BLaER1 (cell line): ENCODE results near the gene UCK1.

Experiments used
- H3K27ac ChIP-seq: shearing (Covaris generic); formaldehyde crosslinking; 2 replicates; pipeline ENCODE4 v1.8.1; 2022
- H3K27me3 ChIP-seq: shearing (Covaris generic); formaldehyde crosslinking; 2 replicates; pipeline ENCODE4 v1.8.1; 2022
- H3K36me3 ChIP-seq: shearing (Covaris generic); formaldehyde crosslinking; 2 replicates; pipeline ENCODE4 v1.8.1; 2022
- H3K4me1 ChIP-seq: shearing (Covaris generic); formaldehyde crosslinking; 2 replicates; pipeline ENCODE4 v1.8.1; 2022
- H3K4me2 ChIP-seq: shearing (Covaris generic); formaldehyde crosslinking; 2 replicates; pipeline ENCODE4 v1.8.1; 2022
- H3K4me3 ChIP-seq: shearing (Covaris generic); formaldehyde crosslinking; 2 replicates; pipeline ENCODE4 v1.8.1; 2022
- H3K9ac ChIP-seq: shearing (Covaris generic); formaldehyde crosslinking; 2 replicates; pipeline ENCODE4 v1.8.1; 2022
- H3K9me3 ChIP-seq: shearing (Covaris generic); formaldehyde crosslinking; 2 replicates; pipeline ENCODE4 v1.8.1; 2022
- H4K20me1 ChIP-seq: shearing (Covaris generic); formaldehyde crosslinking; 2 replicates; pipeline ENCODE4 v1.8.1; 2022
- Cebpa-rat ChIP-seq: shearing (Covaris generic); IDR thresholded peaks from 2 replicates; pipeline ENCODE4 v1.8.1; 2022

UCK1 gene

GRCh38 chr9:131524665-131525315 is 6.3 kb downstream of the UCK1 start:
- no peaks in the 10 kb centered on the region for H3K9me3 ChIP-seq
- TF ChIP-seq Cebpa-rat, result no peak
- peak overlapping the region; percentile 48 for H3K9ac ChIP-seq
- peaks cover 39% of the 10 kb centered on the region for H3K4me1 ChIP-seq
- H3K4me2 ChIP-seq, result peak overlapping the region; percentile 62
- no peak overlapping the region for H3K4me3 ChIP-seq
- H3K27ac ChIP-seq, result peak overlapping the region; percentile 47
- peaks cover 53% of the 10 kb centered on the region for H4K20me1 ChIP-seq
- H3K36me3 ChIP-seq, result peaks cover 100% of the 10 kb centered on the region
- no peaks in the 10 kb centered on the region for H3K27me3 ChIP-seq

- Histone ChIP-seq H3K4me2 (peak overlapping the region; percentile 62), H3K4me1 (peaks cover 32% of the 10 kb centered on the region), H3K9ac (peak overlapping the region; percentile 48; the same call in 1 of the 2 replicates), H3K4me3 (no peak overlapping the region), H3K36me3 (peaks cover 100% of the 10 kb centered on the region), H4K20me1 (peaks cover 46% of the 10 kb centered on the region), H3K9me3 (no peaks in the 10 kb centered on the region), H3K27me3 (no peaks in the 10 kb centered on the region), H3K27ac (peak overlapping the region; percentile 47)
- TF ChIP-seq Cebpa-rat, result no peak
Measured at GRCh38 chr9:131523451-131524435, 7.3 kb downstream of the UCK1 start.

- no peak for TF ChIP-seq Cebpa-rat
- Histone ChIP-seq H3K27me3 (no peaks in the 10 kb centered on the region), H3K9ac (peak overlapping the region; percentile 48; the same call in 1 of the 2 replicates), H3K4me1 (peaks cover 32% of the 10 kb centered on the region), H3K9me3 (no peaks in the 10 kb centered on the region), H4K20me1 (peaks cover 39% of the 10 kb centered on the region), H3K4me2 (no peak overlapping the region), H3K4me3 (no peak overlapping the region), H3K36me3 (peaks cover 100% of the 10 kb centered on the region), H3K27ac (no peak overlapping the region)
Measured at GRCh38 chr9:131523086-131523388, 8.0 kb downstream of the UCK1 start.

GRCh38 chr9:131522257-131523085 is 8.6 kb downstream of the UCK1 start:
- Histone ChIP-seq H3K36me3 (peaks cover 100% of the 10 kb centered on the region), H3K4me3 (no peak overlapping the region), H3K27me3 (no peaks in the 10 kb centered on the region), H3K9ac (no peak overlapping the region), H4K20me1 (peaks cover 39% of the 10 kb centered on the region), H3K27ac (no peak overlapping the region), H3K4me2 (no peak overlapping the region), H3K9me3 (no peaks in the 10 kb centered on the region), H3K4me1 (peaks cover 32% of the 10 kb centered on the region)
- no peak for TF ChIP-seq Cebpa-rat

DNA sequence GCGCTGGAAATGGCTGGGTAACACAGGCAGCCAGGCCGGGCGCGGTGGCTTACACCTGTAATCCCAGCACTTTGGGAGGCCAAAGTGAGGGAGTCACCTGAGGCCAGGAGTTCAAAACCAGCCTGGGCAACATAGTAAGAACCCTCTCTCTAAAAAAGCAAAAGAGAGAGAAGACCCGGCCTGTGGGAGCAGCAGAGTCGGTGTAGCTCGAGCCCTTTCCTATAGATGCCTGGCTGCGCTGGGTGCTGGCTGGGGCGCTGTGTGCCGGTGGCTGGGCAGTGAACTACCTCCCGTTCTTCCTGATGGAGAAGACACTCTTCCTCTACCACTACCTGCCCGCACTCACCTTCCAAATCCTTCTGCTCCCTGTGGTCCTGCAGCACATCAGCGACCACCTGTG is 9.2 kb downstream of the UCK1 start:
- no peaks in the 10 kb centered on the region for H3K9me3 ChIP-seq
- peaks cover 39% of the 10 kb centered on the region for H4K20me1 ChIP-seq
- no peak for TF ChIP-seq Cebpa-rat
- H3K36me3 ChIP-seq, result peaks cover 100% of the 10 kb centered on the region
- H3K4me2 ChIP-seq, result no peak overlapping the region
- H3K27me3 ChIP-seq, result no peaks in the 10 kb centered on the region
- H3K9ac ChIP-seq, result no peak overlapping the region
- no peak overlapping the region for H3K4me3 ChIP-seq
- H3K27ac ChIP-seq, result no peak overlapping the region
- H3K4me1 ChIP-seq, result peaks cover 32% of the 10 kb centered on the region

- peaks cover 100% of the 10 kb centered on the region for H3K36me3 ChIP-seq
- H3K27me3 ChIP-seq, result no peaks in the 10 kb centered on the region
- no peaks in the 10 kb centered on the region for H3K9me3 ChIP-seq
- H3K27ac ChIP-seq, result no peak overlapping the region
- peaks cover 38% of the 10 kb centered on the region for H4K20me1 ChIP-seq
- H3K4me1 ChIP-seq, result peaks cover 32% of the 10 kb centered on the region
- no peak overlapping the region for H3K9ac ChIP-seq
- no peak for TF ChIP-seq Cebpa-rat
- H3K4me2 ChIP-seq, result no peak overlapping the region
- H3K4me3 ChIP-seq, result no peak overlapping the region
Measured at GRCh38 chr9:131521203-131521602, 9.9 kb downstream of the UCK1 start.

GRCh38 chr9:131520503-131520902 is 10.6 kb downstream of the UCK1 start:
- no peak for TF ChIP-seq Cebpa-rat
- H3K9me3 ChIP-seq, result no peaks in the 10 kb centered on the region
- H3K9ac ChIP-seq, result no peak overlapping the region
- peaks cover 100% of the 10 kb centered on the region for H3K36me3 ChIP-seq
- no peak overlapping the region for H3K4me3 ChIP-seq
- no peak overlapping the region for H3K4me2 ChIP-seq
- peaks cover 32% of the 10 kb centered on the region for H3K4me1 ChIP-seq
- H3K27me3 ChIP-seq, result no peaks in the 10 kb centered on the region
- H4K20me1 ChIP-seq, result peaks cover 31% of the 10 kb centered on the region
- no peak overlapping the region for H3K27ac ChIP-seq

DNA sequence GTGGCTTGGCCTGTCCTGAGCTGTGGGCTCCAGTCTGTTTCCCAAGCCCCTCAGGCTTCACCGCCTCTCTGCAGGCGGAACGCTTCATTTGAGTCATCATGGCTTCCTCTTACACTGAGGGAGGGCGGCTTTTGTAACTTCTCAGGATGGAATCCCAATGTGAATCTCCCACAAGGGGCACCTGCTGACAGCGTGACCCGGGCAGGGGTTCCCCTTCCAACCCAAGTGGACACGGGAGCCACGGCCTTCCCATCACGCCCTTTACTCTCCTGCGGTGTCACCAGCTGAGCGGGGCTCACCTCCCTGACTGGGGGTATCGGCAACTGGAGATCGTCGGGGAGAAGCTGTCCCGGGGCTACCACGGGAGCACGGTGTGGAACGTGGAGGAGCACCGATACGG is 12.5 kb downstream of the UCK1 start:
- peaks cover 92% of the 10 kb centered on the region for H3K36me3 ChIP-seq
- no peak for TF ChIP-seq Cebpa-rat
- no peak overlapping the region for H3K27ac ChIP-seq
- no peaks in the 10 kb centered on the region for H3K27me3 ChIP-seq
- H3K9ac ChIP-seq, result no peak overlapping the region
- H3K4me1 ChIP-seq, result peaks cover 31% of the 10 kb centered on the region
- H3K4me3 ChIP-seq, result no peak overlapping the region
- peaks cover 27% of the 10 kb centered on the region for H4K20me1 ChIP-seq
- no peaks in the 10 kb centered on the region for H3K9me3 ChIP-seq
- H3K4me2 ChIP-seq, result no peak overlapping the region

- Histone ChIP-seq H3K27ac (no peak overlapping the region), H4K20me1 (peaks cover 27% of the 10 kb centered on the region), H3K27me3 (no peaks in the 10 kb centered on the region), H3K4me1 (peaks cover 33% of the 10 kb centered on the region), H3K4me2 (no peak overlapping the region), H3K9me3 (no peaks in the 10 kb centered on the region), H3K9ac (no peak overlapping the region), H3K4me3 (no peak overlapping the region), H3K36me3 (peaks cover 90% of the 10 kb centered on the region)
- TF ChIP-seq Cebpa-rat, result no peak
Measured at GRCh38 chr9:131517761-131518190, 13.3 kb downstream of the UCK1 start.
